NCI-H146 treated with DMSO at 0.1 percent for 48 hours (cell line): ENCODE measurements around the gene C2orf66.

ENCODE experiments used
- DNase-seq: peaks from one replicate; lab custom pipeline; 2025; ENCODE audit not compliant: unreplicated experiment; lab: John Stamatoyannopoulos, UW

C2orf66 gene

GRCh38 chr2:196767101-196767500 is 42.1 kb downstream of the C2orf66 start:
- no peak for DNase-seq

GRCh38 chr2:196759378-196759706 is 49.8 kb downstream of the C2orf66 start:
- DNase-seq, result no peak

- no peak for DNase-seq
Observed at GRCh38 chr2:196758474-196759377, 50.4 kb downstream of the C2orf66 start.
